Glutamatergic neuron (in vitro differentiated cells): ENCODE measurements around the gene FIBCD1. TPM values are rescaled to one million over a fixed set of nuclear protein-coding genes. Genes with fewer than 3 reads are reported as not detected.

Experiments used
- DNase-seq: peaks from one replicate; pipeline ENCODE4 v3.0.0; 2022
- H3K27ac Mint-ChIP-seq: one replicate; pipeline ENCODE4 v1.8.0; 2020; ENCODE audit warnings: mild to moderate bottlenecking, mixed read lengths, inconsistent platforms; ENCODE audit not compliant: unreplicated experiment
- H3K27me3 Mint-ChIP-seq: one replicate; pipeline ENCODE4 v1.8.0; 2020; ENCODE audit warnings: mild to moderate bottlenecking, moderate library complexity, mixed read lengths, inconsistent platforms; ENCODE audit not compliant: unreplicated experiment
- H3K36me3 Mint-ChIP-seq: one replicate; pipeline ENCODE4 v1.8.0; 2020; ENCODE audit warnings: mild to moderate bottlenecking, mixed read lengths, inconsistent platforms; ENCODE audit not compliant: unreplicated experiment
- H3K4me1 Mint-ChIP-seq: one replicate; pipeline ENCODE4 v1.8.0; 2020; ENCODE audit warnings: mild to moderate bottlenecking, low read depth, mixed read lengths, inconsistent platforms; ENCODE audit not compliant: unreplicated experiment
- H3K4me3 Mint-ChIP-seq: one replicate; pipeline ENCODE4 v1.8.0; 2020; ENCODE audit warnings: mild to moderate bottlenecking, mixed read lengths, inconsistent platforms; ENCODE audit not compliant: unreplicated experiment
- H3K9me3 Mint-ChIP-seq: one replicate; pipeline ENCODE4 v1.8.0; 2020; ENCODE audit warnings: mild to moderate bottlenecking, moderate library complexity, mixed read lengths, inconsistent platforms; ENCODE audit not compliant: unreplicated experiment
- total RNA-seq: library from RNA; stranded (reverse); fragmentation: NEBNext Ultra II Directional; extraction: Animal tissue kit (Norgen Biotek cat#: 25700); gene quantifications from one replicate; pipeline ENCODE4 v1.2.1, GENCODE V29; 2021; ENCODE audit not compliant: unreplicated experiment
- TF ChIP-seq, protein P1 (sequence below): fragments of 200-600 bp; sonication (generic); IDR thresholded peaks from one replicate; pipeline ENCODE4 v1.5.0; 2021; ENCODE audit not compliant: partially characterized antibody, unreplicated experiment

FIBCD1 gene
- total RNA-seq, 1 donor from 2014 or later = not detected

DNA sequence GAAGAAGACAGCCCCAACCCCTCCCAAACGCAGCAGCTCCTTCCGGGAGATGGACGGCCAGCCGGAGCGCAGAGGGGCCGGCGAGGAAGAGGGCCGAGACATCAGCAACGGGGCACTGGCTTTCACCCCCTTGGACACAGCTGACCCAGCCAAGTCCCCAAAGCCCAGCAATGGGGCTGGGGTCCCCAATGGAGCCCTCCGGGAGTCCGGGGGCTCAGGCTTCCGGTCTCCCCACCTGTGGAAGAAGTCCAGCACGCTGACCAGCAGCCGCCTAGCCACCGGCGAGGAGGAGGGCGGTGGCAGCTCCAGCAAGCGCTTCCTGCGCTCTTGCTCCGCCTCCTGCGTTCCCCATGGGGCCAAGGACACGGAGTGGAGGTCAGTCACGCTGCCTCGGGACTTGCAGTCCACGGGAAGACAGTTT is 54.9 kb downstream of the FIBCD1 start:
- H3K27ac Mint-ChIP-seq = no peak overlapping the region

DNA sequence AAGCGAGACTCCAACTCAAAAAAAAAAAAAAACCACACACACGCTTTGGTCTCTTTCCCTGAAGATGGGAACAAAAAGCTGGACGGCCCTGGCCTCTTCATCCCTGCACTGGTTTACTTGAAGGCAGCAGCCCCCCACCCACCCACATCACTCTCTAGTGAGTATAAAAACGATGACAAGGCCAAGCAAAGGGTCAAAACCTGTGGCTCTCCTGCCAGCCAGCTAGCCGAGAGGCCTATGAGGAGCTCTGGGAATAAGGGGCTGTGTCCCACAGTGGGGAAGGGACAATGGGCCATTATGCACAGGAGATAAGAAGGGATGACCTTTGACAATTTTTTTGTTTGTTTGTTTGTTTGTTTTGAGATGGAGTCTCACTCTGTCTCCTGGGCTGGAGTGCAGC is 55.6 kb downstream of the FIBCD1 start:
- DNase-seq = no peak
- H3K4me3 Mint-ChIP-seq = no peak overlapping the region
- H3K27ac Mint-ChIP-seq = no peak overlapping the region
- H3K27me3 Mint-ChIP-seq = peaks cover 10% of the 10 kb centered on the region
- peaks cover 5% of the 10 kb centered on the region for H3K36me3 Mint-ChIP-seq
- peaks cover 8% of the 10 kb centered on the region for H3K9me3 Mint-ChIP-seq
- TF ChIP-seq, protein P1, sequence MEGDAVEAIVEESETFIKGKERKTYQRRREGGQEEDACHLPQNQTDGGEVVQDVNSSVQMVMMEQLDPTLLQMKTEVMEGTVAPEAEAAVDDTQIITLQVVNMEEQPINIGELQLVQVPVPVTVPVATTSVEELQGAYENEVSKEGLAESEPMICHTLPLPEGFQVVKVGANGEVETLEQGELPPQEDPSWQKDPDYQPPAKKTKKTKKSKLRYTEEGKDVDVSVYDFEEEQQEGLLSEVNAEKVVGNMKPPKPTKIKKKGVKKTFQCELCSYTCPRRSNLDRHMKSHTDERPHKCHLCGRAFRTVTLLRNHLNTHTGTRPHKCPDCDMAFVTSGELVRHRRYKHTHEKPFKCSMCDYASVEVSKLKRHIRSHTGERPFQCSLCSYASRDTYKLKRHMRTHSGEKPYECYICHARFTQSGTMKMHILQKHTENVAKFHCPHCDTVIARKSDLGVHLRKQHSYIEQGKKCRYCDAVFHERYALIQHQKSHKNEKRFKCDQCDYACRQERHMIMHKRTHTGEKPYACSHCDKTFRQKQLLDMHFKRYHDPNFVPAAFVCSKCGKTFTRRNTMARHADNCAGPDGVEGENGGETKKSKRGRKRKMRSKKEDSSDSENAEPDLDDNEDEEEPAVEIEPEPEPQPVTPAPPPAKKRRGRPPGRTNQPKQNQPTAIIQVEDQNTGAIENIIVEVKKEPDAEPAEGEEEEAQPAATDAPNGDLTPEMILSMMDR = no peak
- no peaks in the 10 kb centered on the region for H3K4me1 Mint-ChIP-seq

More for the DNA sequence above, 54.9 kb downstream of the FIBCD1 start:
- Mint-ChIP-seq H3K4me3 (no peak overlapping the region), H3K4me1 (no peaks in the 10 kb centered on the region), H3K9me3 (peaks cover 8% of the 10 kb centered on the region), H3K27me3 (peaks cover 10% of the 10 kb centered on the region), H3K36me3 (peaks cover 5% of the 10 kb centered on the region)
- DNase-seq = no peak
- TF ChIP-seq, protein P1 = no peak

DNA sequence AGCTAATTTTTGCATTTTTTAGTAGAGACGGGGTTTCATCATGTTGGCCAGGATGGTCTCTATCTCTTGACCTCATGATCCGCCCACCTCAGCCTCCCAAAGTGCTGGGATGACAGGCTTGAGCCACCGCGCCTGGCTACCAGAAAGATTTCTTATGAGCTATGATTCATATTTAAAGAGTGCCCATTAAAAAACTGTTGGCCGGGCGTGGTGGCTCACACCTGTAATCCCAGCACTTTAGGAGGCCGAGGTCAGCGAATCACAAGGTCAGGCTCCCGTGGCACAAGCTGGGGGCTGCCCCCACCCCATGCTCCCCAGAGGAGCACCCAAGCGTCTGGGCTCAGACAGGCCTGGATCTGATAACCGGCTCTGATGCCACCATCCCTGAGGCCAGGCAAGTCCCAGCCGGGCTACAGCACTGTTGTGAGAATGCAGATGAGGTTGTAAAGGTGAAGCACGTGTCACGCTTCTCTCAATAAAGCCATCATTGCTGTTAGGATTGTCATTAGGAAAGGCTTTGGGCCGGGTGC is 56.3 kb downstream of the FIBCD1 start:
- Mint-ChIP-seq H3K4me1 (no peaks in the 10 kb centered on the region), H3K27ac (no peak overlapping the region), H3K36me3 (peaks cover 5% of the 10 kb centered on the region), H3K27me3 (peaks cover 10% of the 10 kb centered on the region), H3K4me3 (no peak overlapping the region), H3K9me3 (peaks cover 8% of the 10 kb centered on the region)
- no peak for DNase-seq
- TF ChIP-seq, protein P1 = no peak

- H3K4me1 Mint-ChIP-seq = no peaks in the 10 kb centered on the region
- no peaks in the 10 kb centered on the region for H3K36me3 Mint-ChIP-seq
- no peak for DNase-seq
- peak overlapping the region; percentile 15 for H3K27ac Mint-ChIP-seq
- TF ChIP-seq, protein P1 = no peak
- H3K4me3 Mint-ChIP-seq = no peak overlapping the region
- H3K27me3 Mint-ChIP-seq = peaks cover 8% of the 10 kb centered on the region
- H3K9me3 Mint-ChIP-seq = peaks cover 6% of the 10 kb centered on the region
Measured at GRCh38 chr9:130881516-130881915, 57.5 kb downstream of the FIBCD1 start.

DNA sequence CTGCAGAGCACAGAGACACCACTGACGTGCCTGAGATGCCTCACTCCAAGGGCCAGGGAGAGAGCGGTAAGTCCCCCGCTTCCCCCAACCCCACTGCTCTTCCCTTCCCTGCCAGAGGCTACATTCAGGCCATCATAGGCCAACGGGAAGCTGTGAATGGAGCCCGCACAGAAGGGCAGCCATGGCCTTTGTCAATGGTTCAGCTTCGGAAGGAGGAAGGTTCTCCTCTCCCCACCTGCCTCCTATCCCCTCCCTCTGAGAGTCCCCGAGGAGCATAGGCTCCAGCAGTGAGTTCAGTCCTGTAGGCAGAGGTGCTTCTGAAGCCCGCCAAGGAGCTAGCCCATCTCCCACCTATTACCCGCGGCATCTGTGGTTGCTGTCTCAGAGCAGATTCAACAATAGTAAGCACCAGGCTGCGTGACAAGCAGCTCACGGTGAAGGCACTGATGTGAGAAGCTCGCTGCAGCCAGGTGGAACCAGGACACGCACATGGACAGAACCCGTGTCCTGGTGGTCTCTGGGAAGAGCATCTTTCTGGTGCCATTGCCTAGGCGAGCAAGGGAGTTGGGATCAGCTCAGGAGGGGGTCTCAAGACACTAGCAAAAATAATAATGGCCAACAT is 58.3 kb downstream of the FIBCD1 start:
- no peak overlapping the region for H3K4me3 Mint-ChIP-seq
- no peaks in the 10 kb centered on the region for H3K4me1 Mint-ChIP-seq
- no peak overlapping the region for H3K27ac Mint-ChIP-seq
- H3K36me3 Mint-ChIP-seq = no peaks in the 10 kb centered on the region
- H3K9me3 Mint-ChIP-seq = peaks cover 3% of the 10 kb centered on the region
- TF ChIP-seq, protein P1 = no peak
- H3K27me3 Mint-ChIP-seq = peaks cover 7% of the 10 kb centered on the region
- no peak for DNase-seq
